ENCODE data around the gene VOPP1.

The VOPP1 gene

GRCh38 chr7:55426676-55427075 is 145.6 kb downstream of the VOPP1 start:
- H3K4me3 ChIP-seq (replicated peaks; ENCODE audit: low read depth, low read length) = no peak overlapping the region
- TF ChIP-seq CTCF (IDR thresholded peaks at IDR 0.05; ENCODE audit: low read depth, low read length, missing control alignments) = no peak
- DNase-seq (ENCODE audit: extremely low read depth, low read depth) = no peak

DNA sequence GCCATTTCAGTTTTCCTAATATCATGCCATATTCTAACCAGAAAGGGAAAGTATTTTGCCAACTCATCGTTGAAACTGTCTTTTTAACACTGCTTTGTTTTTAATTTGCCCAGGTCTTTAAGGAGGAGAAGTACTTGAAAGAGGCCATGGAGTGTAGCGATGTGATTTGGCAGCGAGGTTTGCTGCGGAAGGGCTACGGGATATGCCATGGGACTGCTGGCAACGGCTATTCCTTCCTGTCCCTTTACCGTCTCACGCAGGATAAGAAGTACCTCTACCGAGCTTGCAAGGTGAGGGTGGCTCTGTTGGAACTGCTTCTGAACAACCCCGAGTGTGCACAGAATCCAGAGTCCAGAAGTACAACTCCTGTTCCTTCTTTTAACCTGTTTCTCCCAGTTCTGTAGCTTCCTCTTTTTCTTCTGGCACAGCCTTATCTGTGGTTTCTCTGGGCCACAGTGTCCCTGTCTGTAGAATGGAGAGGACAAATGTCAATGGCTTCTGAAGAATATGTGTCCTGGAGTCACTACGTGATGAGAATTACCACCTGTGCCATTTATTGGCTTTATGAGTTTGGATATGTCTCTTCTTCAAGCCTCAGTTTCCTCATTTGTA is 147.1 kb downstream of the VOPP1 start:
- no peak overlapping the region for H3K4me3 ChIP-seq (replicated peaks; ENCODE audit: low read depth, low read length)
- DNase-seq (ENCODE audit: extremely low read depth, low read depth) = no peak
- TF ChIP-seq CTCF (IDR thresholded peaks at IDR 0.05; ENCODE audit: low read depth, low read length, missing control alignments) = no peak

- no peak overlapping the region for H3K4me3 ChIP-seq (replicated peaks; ENCODE audit: low read depth, low read length)
- no peak for TF ChIP-seq CTCF (IDR thresholded peaks at IDR 0.05; ENCODE audit: low read depth, low read length, missing control alignments)
- DNase-seq (ENCODE audit: extremely low read depth, low read depth) = no peak
Measured at GRCh38 chr7:55423891-55424290, 148.4 kb downstream of the VOPP1 start.

- no peak overlapping the region for H3K4me3 ChIP-seq (replicated peaks; ENCODE audit: low read depth, low read length)
- no peak for DNase-seq (ENCODE audit: extremely low read depth, low read depth)
- TF ChIP-seq CTCF (IDR thresholded peaks at IDR 0.05; ENCODE audit: low read depth, low read length, missing control alignments) = peak; percentile 25
Measured at GRCh38 chr7:55423277-55423711, 149.0 kb downstream of the VOPP1 start.

All from HFF-Myc (cell line).